GM23338 (cell line): ENCODE results near the gene TPST2. TPM values are rescaled to one million over a fixed set of nuclear protein-coding genes. Genes with fewer than 3 reads are reported as not detected.

Experiments
- ATAC-seq: fragments of 200-7000 bp; cut with Tn5 transposase; 3 replicates; pipeline ENCODE4 v1.9.1; 2020
- DNase-seq: peaks from one replicate; pipeline ENCODE4 v3.0.0-alpha.2; 2015; ENCODE audit warnings: low spot score
- H2AFZ ChIP-seq: fragments of 200-600 bp; sonication (generic); 2 replicates; pipeline ENCODE4 v1.8.0; 2016; ENCODE audit warnings: antibody characterized with exemption, mild to moderate bottlenecking, moderate library complexity
- H3F3A ChIP-seq: fragments of 200-600 bp; sonication (generic); replicated peaks from 2 replicates; pipeline ENCODE4 v1.8.0; 2017; ENCODE audit warnings: antibody characterized with exemption, mixed run types, low read depth
- H3K27ac ChIP-seq: fragments of 200-600 bp; sonication (generic); 2 replicates; pipeline ENCODE4 v1.6.1; 2016; ENCODE audit warnings: low read depth
- H3K27me3 ChIP-seq: fragments of 200-600 bp; sonication (generic); 2 replicates; pipeline ENCODE4 v1.8.0; 2016; ENCODE audit warnings: mild to moderate bottlenecking, mixed run types, moderate library complexity; ENCODE audit not compliant: insufficient read depth
- H3K36me3 ChIP-seq: fragments of 200-600 bp; sonication (generic); 2 replicates; pipeline ENCODE4 v1.8.0; 2016; ENCODE audit warnings: mild to moderate bottlenecking; ENCODE audit not compliant: insufficient read depth
- H3K4me1 ChIP-seq: fragments of 200-600 bp; sonication (generic); 2 replicates; pipeline ENCODE4 v1.8.0; 2016; ENCODE audit warnings: mild to moderate bottlenecking, moderate library complexity; ENCODE audit not compliant: insufficient read depth
- H3K4me2 ChIP-seq: fragments of 200-600 bp; sonication (generic); 2 replicates; pipeline ENCODE4 v1.7.1; 2017; ENCODE audit warnings: mixed run types
- H3K4me3 ChIP-seq: fragments of 200-600 bp; sonication (generic); 2 replicates; pipeline ENCODE4 v1.6.1; 2016; ENCODE audit warnings: mixed run types
- H3K79me2 ChIP-seq: fragments of 200-600 bp; sonication (generic); replicated peaks from 2 replicates; pipeline ENCODE4 v1.8.0; 2017; ENCODE audit warnings: mild to moderate bottlenecking; ENCODE audit not compliant: insufficient read depth
- H3K9me2 ChIP-seq: fragments of 200-600 bp; sonication (generic); 2 replicates; pipeline ENCODE4 v1.8.0; 2017; ENCODE audit not compliant: insufficient read depth
- H4K20me1 ChIP-seq: fragments of 200-600 bp; sonication (generic); replicated peaks from 2 replicates; pipeline ENCODE4 v1.8.0; 2017; ENCODE audit warnings: mild to moderate bottlenecking; ENCODE audit not compliant: insufficient read depth
- H3K27ac Mint-ChIP-seq: 2 replicates; pipeline ENCODE4 v1.8.0; 2020; ENCODE audit warnings: inconsistent platforms, mild to moderate bottlenecking, moderate library complexity, mixed read lengths
- H3K27me3 Mint-ChIP-seq: 3 replicates; pipeline ENCODE4 v1.8.0; 2022; ENCODE audit warnings: low read depth, mild to moderate bottlenecking, moderate library complexity, mixed read lengths, inconsistent platforms; ENCODE audit not compliant: insufficient read depth, poor library complexity
- H3K36me3 Mint-ChIP-seq: 3 replicates; pipeline ENCODE4 v1.8.0; 2021; ENCODE audit warnings: low read depth, mild to moderate bottlenecking, inconsistent platforms, moderate library complexity, mixed read lengths
- H3K4me1 Mint-ChIP-seq: 3 replicates; pipeline ENCODE4 v1.8.0; 2020; ENCODE audit warnings: mild to moderate bottlenecking, inconsistent platforms, mixed read lengths
- H3K4me3 Mint-ChIP-seq: 3 replicates; pipeline ENCODE4 v1.8.0; 2021; ENCODE audit warnings: moderate library complexity, mild to moderate bottlenecking, inconsistent platforms, mixed read lengths
- H3K9me3 Mint-ChIP-seq: 3 replicates; pipeline ENCODE4 v1.8.0; 2020; ENCODE audit warnings: moderate library complexity, mild to moderate bottlenecking, inconsistent platforms, mixed read lengths
- CREB1 ChIP-seq: fragments of 250-450 bp; sonication (Bioruptor Pico); IDR thresholded peaks from 2 replicates; pipeline ENCODE4 v1.5.0; 2020; ENCODE audit warnings: low read depth, mild to moderate bottlenecking, moderate library complexity
- EZH2 ChIP-seq: fragments of 200-600 bp; sonication (generic); IDR thresholded peaks from one replicate; pipeline ENCODE4 v1.8.0; 2017; ENCODE audit warnings: antibody characterized with exemption, mild to moderate bottlenecking, low read depth; ENCODE audit not compliant: unreplicated experiment
- EZH2phosphoT487 ChIP-seq: fragments of 200-600 bp; sonication (generic); IDR thresholded peaks from one replicate; pipeline ENCODE4 v1.8.1; 2018; ENCODE audit warnings: antibody characterized with exemption; ENCODE audit not compliant: unreplicated experiment
- JUNB ChIP-seq: IDR thresholded peaks from one replicate; pipeline ENCODE4 v1.6.1; 2016; ENCODE audit warnings: antibody characterized with exemption; ENCODE audit not compliant: unreplicated experiment
- NANOG ChIP-seq: IDR thresholded peaks from 2 replicates; pipeline ENCODE4 v1.6.1; 2016; ENCODE audit warnings: antibody characterized with exemption, borderline replicate concordance
- POLR2AphosphoS5 ChIP-seq: IDR thresholded peaks from 2 replicates; pipeline ENCODE4 v1.6.1; 2016; ENCODE audit warnings: antibody characterized with exemption, low read depth
- STAT1 ChIP-seq: IDR thresholded peaks from one replicate; pipeline ENCODE4 v1.6.1; 2016; ENCODE audit warnings: antibody characterized with exemption; ENCODE audit not compliant: unreplicated experiment
- ZNF114 ChIP-seq: fragments of 250-450 bp; sonication (Bioruptor Pico); IDR thresholded peaks from 2 replicates; pipeline ENCODE4 v1.5.0; 2020; ENCODE audit warnings: mild to moderate bottlenecking, moderate library complexity
- ZNF331 ChIP-seq: fragments of 250-450 bp; sonication (Bioruptor Pico); IDR thresholded peaks from 2 replicates; pipeline ENCODE4 v1.5.0; 2020; ENCODE audit warnings: low read depth, mild to moderate bottlenecking, moderate library complexity
- polyA plus RNA-seq: library from polyadenylated mRNA; unstranded; fragments of >200 nt; fragmentation: Nextera tagmentation; extraction: Ambion mirVana; gene quantifications from 2 replicates; pipeline ENCODE4 v1.2.1, GENCODE V29; 2016
- total RNA-seq: library from RNA; depleted of rRNA; stranded (reverse); fragments of >200 nt; shearing (Covaris generic); gene quantifications from 2 replicates; pipeline ENCODE4 v1.2.3, GENCODE V29; 2014
- TF ChIP-seq, protein P1 (sequence below): IDR thresholded peaks from one replicate; pipeline ENCODE4 v1.6.1; 2018; ENCODE audit warnings: antibody characterized with exemption; ENCODE audit not compliant: unreplicated experiment
- TF ChIP-seq, protein P2 (sequence below): fragments of 250-450 bp; sonication (Bioruptor Pico); IDR thresholded peaks from 2 replicates; pipeline ENCODE4 v1.5.0; 2020; ENCODE audit warnings: mild to moderate bottlenecking, moderate library complexity
- TF ChIP-seq, protein P3 (sequence below): IDR thresholded peaks from 2 replicates; pipeline ENCODE4 v1.6.1; 2016; ENCODE audit warnings: antibody characterized with exemption

Gene TPST2
- total and polyA plus RNA-seq, 2 experiments from 2014 or later: 37.9 to 127 TPM

DNA sequence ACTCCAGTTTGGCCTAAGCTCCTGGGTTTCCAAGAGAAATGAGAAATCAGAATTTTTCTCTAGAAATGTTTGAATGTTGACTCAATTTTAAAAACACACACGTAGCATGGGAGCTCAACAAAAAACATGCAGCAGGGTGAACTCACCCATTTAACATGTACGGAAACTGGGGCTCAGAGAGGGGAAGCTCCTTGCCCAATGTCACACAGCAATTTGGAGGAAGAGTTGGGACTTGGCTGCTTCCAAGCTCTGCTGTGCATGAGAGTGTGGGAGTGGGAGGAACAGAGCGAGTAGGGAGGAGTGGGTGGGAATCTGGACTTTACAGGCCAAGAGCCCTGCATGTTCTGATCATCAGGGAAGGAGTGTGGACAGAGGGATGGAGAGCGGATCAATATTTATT is 5.9 kb downstream of the TPST2 start (continued):
- TF ChIP-seq, protein P1, sequence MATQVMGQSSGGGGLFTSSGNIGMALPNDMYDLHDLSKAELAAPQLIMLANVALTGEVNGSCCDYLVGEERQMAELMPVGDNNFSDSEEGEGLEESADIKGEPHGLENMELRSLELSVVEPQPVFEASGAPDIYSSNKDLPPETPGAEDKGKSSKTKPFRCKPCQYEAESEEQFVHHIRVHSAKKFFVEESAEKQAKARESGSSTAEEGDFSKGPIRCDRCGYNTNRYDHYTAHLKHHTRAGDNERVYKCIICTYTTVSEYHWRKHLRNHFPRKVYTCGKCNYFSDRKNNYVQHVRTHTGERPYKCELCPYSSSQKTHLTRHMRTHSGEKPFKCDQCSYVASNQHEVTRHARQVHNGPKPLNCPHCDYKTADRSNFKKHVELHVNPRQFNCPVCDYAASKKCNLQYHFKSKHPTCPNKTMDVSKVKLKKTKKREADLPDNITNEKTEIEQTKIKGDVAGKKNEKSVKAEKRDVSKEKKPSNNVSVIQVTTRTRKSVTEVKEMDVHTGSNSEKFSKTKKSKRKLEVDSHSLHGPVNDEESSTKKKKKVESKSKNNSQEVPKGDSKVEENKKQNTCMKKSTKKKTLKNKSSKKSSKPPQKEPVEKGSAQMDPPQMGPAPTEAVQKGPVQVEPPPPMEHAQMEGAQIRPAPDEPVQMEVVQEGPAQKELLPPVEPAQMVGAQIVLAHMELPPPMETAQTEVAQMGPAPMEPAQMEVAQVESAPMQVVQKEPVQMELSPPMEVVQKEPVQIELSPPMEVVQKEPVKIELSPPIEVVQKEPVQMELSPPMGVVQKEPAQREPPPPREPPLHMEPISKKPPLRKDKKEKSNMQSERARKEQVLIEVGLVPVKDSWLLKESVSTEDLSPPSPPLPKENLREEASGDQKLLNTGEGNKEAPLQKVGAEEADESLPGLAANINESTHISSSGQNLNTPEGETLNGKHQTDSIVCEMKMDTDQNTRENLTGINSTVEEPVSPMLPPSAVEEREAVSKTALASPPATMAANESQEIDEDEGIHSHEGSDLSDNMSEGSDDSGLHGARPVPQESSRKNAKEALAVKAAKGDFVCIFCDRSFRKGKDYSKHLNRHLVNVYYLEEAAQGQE: no peak
- TF ChIP-seq EZH2 (no peak), ZNF331 (CRISPR knock-in tag) (no peak), ZNF114 (CRISPR knock-in tag) (no peak), CREB1 (CRISPR knock-in tag) (no peak)

DNA sequence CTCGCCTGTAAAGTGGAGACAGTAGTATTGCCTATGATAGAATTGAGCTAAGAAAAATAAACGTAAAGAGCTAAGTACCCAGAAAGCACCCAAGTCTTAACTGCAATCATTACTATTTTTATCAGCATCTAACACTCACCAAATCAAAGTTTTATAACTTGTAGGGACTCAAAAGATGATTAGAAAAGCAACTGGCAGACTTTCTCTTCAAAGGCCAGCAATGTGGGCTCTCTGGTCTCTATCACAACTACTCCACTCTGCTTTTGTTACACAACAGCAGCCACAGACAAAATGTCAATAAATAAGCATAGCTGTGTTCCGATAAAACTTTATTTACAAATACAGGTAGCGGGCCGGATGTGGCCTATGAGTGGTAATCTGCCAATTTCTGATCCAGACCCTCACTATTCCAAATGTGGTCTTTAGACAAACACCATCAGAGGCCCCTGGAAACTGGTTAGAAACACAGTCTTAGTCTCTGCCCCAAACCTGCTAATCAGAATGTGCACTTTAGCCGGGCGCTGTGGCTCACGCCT is 8.2 kb downstream of the TPST2 start:
- H3K9me3 Mint-ChIP-seq: no peaks in the 10 kb centered on the region
- TF ChIP-seq JUNB: no peak
- no peak for TF ChIP-seq STAT1
- no peak for TF ChIP-seq CREB1 (CRISPR knock-in tag)
- no peak for TF ChIP-seq EZH2
- no peak for TF ChIP-seq EZH2phosphoT487
- TF ChIP-seq NANOG: no peak
- no peak for TF ChIP-seq POLR2AphosphoS5
- TF ChIP-seq ZNF331 (CRISPR knock-in tag): no peak
- TF ChIP-seq, protein P2, sequence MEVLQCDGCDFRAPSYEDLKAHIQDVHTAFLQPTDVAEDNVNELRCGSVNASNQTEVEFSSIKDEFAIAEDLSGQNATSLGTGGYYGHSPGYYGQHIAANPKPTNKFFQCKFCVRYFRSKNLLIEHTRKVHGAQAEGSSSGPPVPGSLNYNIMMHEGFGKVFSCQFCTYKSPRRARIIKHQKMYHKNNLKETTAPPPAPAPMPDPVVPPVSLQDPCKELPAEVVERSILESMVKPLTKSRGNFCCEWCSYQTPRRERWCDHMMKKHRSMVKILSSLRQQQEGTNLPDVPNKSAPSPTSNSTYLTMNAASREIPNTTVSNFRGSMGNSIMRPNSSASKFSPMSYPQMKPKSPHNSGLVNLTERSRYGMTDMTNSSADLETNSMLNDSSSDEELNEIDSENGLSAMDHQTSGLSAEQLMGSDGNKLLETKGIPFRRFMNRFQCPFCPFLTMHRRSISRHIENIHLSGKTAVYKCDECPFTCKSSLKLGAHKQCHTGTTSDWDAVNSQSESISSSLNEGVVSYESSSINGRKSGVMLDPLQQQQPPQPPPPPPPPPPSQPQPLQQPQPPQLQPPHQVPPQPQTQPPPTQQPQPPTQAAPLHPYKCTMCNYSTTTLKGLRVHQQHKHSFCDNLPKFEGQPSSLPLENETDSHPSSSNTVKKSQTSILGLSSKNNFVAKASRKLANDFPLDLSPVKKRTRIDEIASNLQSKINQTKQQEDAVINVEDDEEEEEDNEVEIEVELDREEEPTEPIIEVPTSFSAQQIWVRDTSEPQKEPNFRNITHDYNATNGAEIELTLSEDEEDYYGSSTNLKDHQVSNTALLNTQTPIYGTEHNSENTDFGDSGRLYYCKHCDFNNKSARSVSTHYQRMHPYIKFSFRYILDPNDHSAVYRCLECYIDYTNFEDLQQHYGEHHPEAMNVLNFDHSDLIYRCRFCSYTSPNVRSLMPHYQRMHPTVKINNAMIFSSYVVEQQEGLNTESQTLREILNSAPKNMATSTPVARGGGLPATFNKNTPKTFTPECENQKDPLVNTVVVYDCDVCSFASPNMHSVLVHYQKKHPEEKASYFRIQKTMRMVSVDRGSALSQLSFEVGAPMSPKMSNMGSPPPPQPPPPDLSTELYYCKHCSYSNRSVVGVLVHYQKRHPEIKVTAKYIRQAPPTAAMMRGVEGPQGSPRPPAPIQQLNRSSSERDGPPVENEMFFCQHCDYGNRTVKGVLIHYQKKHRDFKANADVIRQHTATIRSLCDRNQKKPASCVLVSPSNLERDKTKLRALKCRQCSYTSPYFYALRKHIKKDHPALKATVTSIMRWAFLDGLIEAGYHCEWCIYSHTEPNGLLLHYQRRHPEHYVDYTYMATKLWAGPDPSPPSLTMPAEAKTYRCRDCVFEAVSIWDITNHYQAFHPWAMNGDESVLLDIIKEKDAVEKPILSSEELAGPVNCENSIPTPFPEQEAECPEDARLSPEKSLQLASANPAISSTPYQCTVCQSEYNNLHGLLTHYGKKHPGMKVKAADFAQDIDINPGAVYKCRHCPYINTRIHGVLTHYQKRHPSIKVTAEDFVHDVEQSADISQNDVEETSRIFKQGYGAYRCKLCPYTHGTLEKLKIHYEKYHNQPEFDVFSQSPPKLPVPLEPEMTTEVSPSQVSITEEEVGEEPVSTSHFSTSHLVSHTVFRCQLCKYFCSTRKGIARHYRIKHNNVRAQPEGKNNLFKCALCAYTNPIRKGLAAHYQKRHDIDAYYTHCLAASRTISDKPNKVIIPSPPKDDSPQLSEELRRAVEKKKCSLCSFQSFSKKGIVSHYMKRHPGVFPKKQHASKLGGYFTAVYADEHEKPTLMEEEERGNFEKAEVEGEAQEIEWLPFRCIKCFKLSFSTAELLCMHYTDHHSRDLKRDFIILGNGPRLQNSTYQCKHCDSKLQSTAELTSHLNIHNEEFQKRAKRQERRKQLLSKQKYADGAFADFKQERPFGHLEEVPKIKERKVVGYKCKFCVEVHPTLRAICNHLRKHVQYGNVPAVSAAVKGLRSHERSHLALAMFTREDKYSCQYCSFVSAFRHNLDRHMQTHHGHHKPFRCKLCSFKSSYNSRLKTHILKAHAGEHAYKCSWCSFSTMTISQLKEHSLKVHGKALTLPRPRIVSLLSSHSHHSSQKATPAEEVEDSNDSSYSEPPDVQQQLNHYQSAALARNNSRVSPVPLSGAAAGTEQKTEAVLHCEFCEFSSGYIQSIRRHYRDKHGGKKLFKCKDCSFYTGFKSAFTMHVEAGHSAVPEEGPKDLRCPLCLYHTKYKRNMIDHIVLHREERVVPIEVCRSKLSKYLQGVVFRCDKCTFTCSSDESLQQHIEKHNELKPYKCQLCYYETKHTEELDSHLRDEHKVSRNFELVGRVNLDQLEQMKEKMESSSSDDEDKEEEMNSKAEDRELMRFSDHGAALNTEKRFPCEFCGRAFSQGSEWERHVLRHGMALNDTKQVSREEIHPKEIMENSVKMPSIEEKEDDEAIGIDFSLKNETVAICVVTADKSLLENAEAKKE (CRISPR knock-in tag): no peak
- TF ChIP-seq, protein P3, sequence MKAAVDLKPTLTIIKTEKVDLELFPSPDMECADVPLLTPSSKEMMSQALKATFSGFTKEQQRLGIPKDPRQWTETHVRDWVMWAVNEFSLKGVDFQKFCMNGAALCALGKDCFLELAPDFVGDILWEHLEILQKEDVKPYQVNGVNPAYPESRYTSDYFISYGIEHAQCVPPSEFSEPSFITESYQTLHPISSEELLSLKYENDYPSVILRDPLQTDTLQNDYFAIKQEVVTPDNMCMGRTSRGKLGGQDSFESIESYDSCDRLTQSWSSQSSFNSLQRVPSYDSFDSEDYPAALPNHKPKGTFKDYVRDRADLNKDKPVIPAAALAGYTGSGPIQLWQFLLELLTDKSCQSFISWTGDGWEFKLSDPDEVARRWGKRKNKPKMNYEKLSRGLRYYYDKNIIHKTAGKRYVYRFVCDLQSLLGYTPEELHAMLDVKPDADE: no peak

More for the DNA sequence above, 8.2 kb downstream of the TPST2 start:
- peak overlapping the region; percentile 12 for H3K27ac ChIP-seq
- H3K9me2 ChIP-seq: no peaks in the 10 kb centered on the region
- 0 out of 2 replicates have a peak overlapping the region, but pooled peaks have one; percentile 6 for H3K4me2 ChIP-seq
- ATAC-seq (no peak), DNase-seq (no peak)
- H3K4me1 ChIP-seq: peaks cover 57% of the 10 kb centered on the region
- peaks cover 44% of the 10 kb centered on the region for H3K36me3 Mint-ChIP-seq
- peaks cover 4% of the 10 kb centered on the region for H3K27me3 Mint-ChIP-seq
- peaks cover 66% of the 10 kb centered on the region for H3K4me1 Mint-ChIP-seq
- H3K4me3 Mint-ChIP-seq: no peak overlapping the region
- H2AFZ ChIP-seq: no peak overlapping the region
- no peaks in the 10 kb centered on the region for H3K36me3 ChIP-seq
- H4K20me1 ChIP-seq: peaks cover 32% of the 10 kb centered on the region
- no peak overlapping the region for H3K27ac Mint-ChIP-seq
- peaks cover 33% of the 10 kb centered on the region; the same call in 1 of the 2 replicates for H3F3A ChIP-seq
- no peaks in the 10 kb centered on the region for H3K27me3 ChIP-seq
- no peak overlapping the region for H3K4me3 ChIP-seq
- H3K79me2 ChIP-seq: peaks cover 97% of the 10 kb centered on the region
